HG02798 (cell line): ENCODE data around the gene CCDC91.
"Not testable (repeated sequence)": the region's sequence is repeated elsewhere in the genome, so short reads cannot be mapped to it uniquely, and the experiment has no call there.

Experiments used
- ATAC-seq: cut with Tn5 transposase; IDR thresholded peaks from one replicate; pipeline ENCODE4 v1.9.1; 2021; ENCODE audit warnings: mild to moderate bottlenecking; ENCODE audit not compliant: unreplicated experiment, poor library complexity

CCDC91 gene

GRCh38 chr12:28227251-28227650, 37.0 kb downstream of the CCDC91 start:
- no peak for ATAC-seq

GRCh38 chr12:28231248-28231647, 41.0 kb downstream of the CCDC91 start:
- ATAC-seq = no peak

GRCh38 chr12:28232211-28232928, 42.1 kb downstream of the CCDC91 start:
- ATAC-seq = peak; percentile 55

GRCh38 chr12:28234444-28234843, 44.2 kb downstream of the CCDC91 start:
- ATAC-seq = no peak

- ATAC-seq = no peak
These were observed 44.8 kb downstream of the CCDC91 start for GRCh38 chr12:28235015-28235414.

- no peak for ATAC-seq
These were observed 45.7 kb downstream of the CCDC91 start for GRCh38 chr12:28235985-28236384.

- no peak for ATAC-seq
These were observed 47.2 kb downstream of the CCDC91 start for GRCh38 chr12:28237423-28237822.

- no peak for ATAC-seq
These were observed 49.7 kb downstream of the CCDC91 start for GRCh38 chr12:28239918-28240317.

GRCh38 chr12:28240853-28241252, 50.6 kb downstream of the CCDC91 start:
- ATAC-seq = no peak

- no peak for ATAC-seq
These were observed 51.9 kb downstream of the CCDC91 start for GRCh38 chr12:28242129-28242495.

GRCh38 chr12:28242496-28243309, 52.4 kb downstream of the CCDC91 start:
- ATAC-seq = no peak

GRCh38 chr12:28243310-28243633, 53.0 kb downstream of the CCDC91 start:
- ATAC-seq = no peak

GRCh38 chr12:28247806-28248205, 57.5 kb downstream of the CCDC91 start:
- ATAC-seq = no peak

GRCh38 chr12:28248555-28249145, 58.4 kb downstream of the CCDC91 start:
- ATAC-seq = no peak

GRCh38 chr12:28253161-28253641, 62.9 kb downstream of the CCDC91 start:
- ATAC-seq = peak; percentile 96

- no peak for ATAC-seq
These were observed 67.2 kb downstream of the CCDC91 start for GRCh38 chr12:28257411-28257810.

GRCh38 chr12:28258998-28259397, 68.7 kb downstream of the CCDC91 start:
- no peak for ATAC-seq

GRCh38 chr12:28265435-28266042, 75.3 kb downstream of the CCDC91 start:
- ATAC-seq = no peak

GRCh38 chr12:28267920-28268607, 77.8 kb downstream of the CCDC91 start:
- ATAC-seq = not testable (repeated sequence)

GRCh38 chr12:28268608-28269229, 78.5 kb downstream of the CCDC91 start:
- no peak for ATAC-seq
